Measurements from ENCODE around the gene INPP5B.
"Not testable (repeated sequence)": the region's sequence is repeated elsewhere in the genome, so short reads cannot be mapped to it uniquely, and the experiment has no call there.

INPP5B gene

DNA sequence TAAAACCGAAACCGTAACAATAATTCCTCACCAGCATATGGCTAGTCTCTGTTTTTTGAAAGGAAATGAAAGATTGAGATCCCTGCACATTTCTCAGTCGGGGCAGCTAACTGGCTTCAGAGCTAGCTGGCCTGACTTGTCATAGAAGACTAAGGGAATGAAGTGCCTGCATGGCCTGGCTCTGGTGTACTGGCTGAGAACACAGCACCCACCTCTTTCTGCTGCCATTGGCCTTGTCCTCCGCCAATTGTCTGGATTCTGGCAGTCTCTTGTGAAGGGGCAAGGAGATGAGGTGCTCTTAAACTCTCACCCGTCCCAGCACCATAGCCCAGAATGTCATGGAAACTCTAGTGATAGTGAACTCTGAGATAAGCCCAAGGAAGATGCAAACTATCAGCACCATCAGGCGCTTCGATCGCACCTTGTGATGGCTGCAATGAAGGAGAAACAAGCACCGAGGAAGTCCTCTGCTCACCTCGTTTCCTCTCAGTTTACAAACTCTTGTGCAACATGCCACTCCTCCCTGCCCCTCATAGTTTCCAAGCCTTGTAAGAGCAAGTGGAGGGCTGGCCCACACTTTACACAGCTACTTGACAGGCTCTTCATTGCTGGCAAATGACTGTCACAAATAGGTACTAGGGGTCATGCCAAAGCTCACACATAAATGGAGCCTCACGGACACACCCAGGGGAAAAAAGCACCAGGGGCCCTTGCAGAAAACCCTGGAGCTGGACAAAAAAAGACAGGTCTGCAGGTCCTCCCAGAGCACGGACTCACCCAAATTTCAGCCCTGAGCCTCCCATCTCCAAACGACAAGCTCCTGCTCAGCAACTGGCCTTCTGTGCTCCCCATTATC is 16.4 kb downstream of the INPP5B start:
- Histone ChIP-seq H3K4me3 (ENCODE audit: low read depth, low read length) (peak overlapping the region; percentile 91), H3K4me1 (ENCODE audit: control insufficient read depth, insufficient read depth, low read length) (no peaks in the 10 kb centered on the region), H3K27me3 (ENCODE audit: control insufficient read depth, insufficient read depth, low read length) (no peaks in the 10 kb centered on the region), H3K36me3 (ENCODE audit: control insufficient read depth, insufficient read depth, low read length) (no peaks in the 10 kb centered on the region; the same call in 1 of the 2 replicates), H3K9me3 (ENCODE audit: control insufficient read depth, insufficient read depth, low read length) (no peaks in the 10 kb centered on the region), H3K9ac (ENCODE audit: low read depth, low read length) (no peak overlapping the region), H3K27ac (ENCODE audit: low read depth, low read length) (no peak overlapping the region)

GRCh38 chr1:37926038-37926924 is 20.6 kb downstream of the INPP5B start:
- no peak overlapping the region for H3K27ac ChIP-seq (ENCODE audit: low read depth, low read length)
- H3K9me3 ChIP-seq (ENCODE audit: control insufficient read depth, insufficient read depth, low read length): no peaks in the 10 kb centered on the region
- H3K9ac ChIP-seq (ENCODE audit: low read depth, low read length): no peak overlapping the region
- no peaks in the 10 kb centered on the region for H3K36me3 ChIP-seq (ENCODE audit: control insufficient read depth, insufficient read depth, low read length)
- no peaks in the 10 kb centered on the region for H3K27me3 ChIP-seq (ENCODE audit: control insufficient read depth, insufficient read depth, low read length)
- H3K4me3 ChIP-seq (ENCODE audit: low read depth, low read length): no peak overlapping the region
- no peaks in the 10 kb centered on the region for H3K4me1 ChIP-seq (ENCODE audit: control insufficient read depth, insufficient read depth, low read length)

DNA sequence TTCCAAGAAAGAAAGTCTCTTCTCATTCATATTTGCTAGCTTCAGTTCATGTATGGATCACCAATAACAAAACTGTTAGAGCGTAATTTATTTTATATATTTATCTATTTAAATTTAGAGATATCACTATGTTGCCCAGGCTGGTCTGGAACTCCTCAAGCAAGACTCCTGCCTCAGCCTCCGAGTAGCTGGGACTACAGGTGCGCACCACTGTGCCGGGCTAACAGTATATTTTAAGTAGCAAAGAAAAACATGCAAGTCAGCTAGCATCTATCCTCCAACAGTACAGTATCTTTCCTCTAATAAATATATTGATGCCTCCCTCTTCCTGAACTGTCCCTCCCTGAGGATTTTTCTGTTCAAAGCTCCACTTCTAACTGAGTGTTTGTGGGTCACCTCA is 21.5 kb downstream of the INPP5B start:
- Histone ChIP-seq H3K9ac (ENCODE audit: low read depth, low read length) (no peak overlapping the region), H3K36me3 (ENCODE audit: control insufficient read depth, insufficient read depth, low read length) (no peaks in the 10 kb centered on the region)

GRCh38 chr1:37923551-37923889 is 23.3 kb downstream of the INPP5B start:
- Histone ChIP-seq H3K4me1 (ENCODE audit: control insufficient read depth, insufficient read depth, low read length) (no peaks in the 10 kb centered on the region), H3K27me3 (ENCODE audit: control insufficient read depth, insufficient read depth, low read length) (no peaks in the 10 kb centered on the region), H3K36me3 (ENCODE audit: control insufficient read depth, insufficient read depth, low read length) (no peaks in the 10 kb centered on the region), H3K9me3 (ENCODE audit: control insufficient read depth, insufficient read depth, low read length) (no peaks in the 10 kb centered on the region), H3K27ac (ENCODE audit: low read depth, low read length) (no peak overlapping the region), H3K4me3 (ENCODE audit: low read depth, low read length) (no peak overlapping the region), H3K9ac (ENCODE audit: low read depth, low read length) (no peak overlapping the region)

More for the DNA sequence above, 21.5 kb downstream of the INPP5B start:
- H3K4me3 ChIP-seq (ENCODE audit: low read depth, low read length): no peak overlapping the region
- no peaks in the 10 kb centered on the region for H3K27me3 ChIP-seq (ENCODE audit: control insufficient read depth, insufficient read depth, low read length)
- no peaks in the 10 kb centered on the region for H3K9me3 ChIP-seq (ENCODE audit: control insufficient read depth, insufficient read depth, low read length)
- no peaks in the 10 kb centered on the region for H3K4me1 ChIP-seq (ENCODE audit: control insufficient read depth, insufficient read depth, low read length)
- no peak overlapping the region for H3K27ac ChIP-seq (ENCODE audit: low read depth, low read length)

- H3K36me3 ChIP-seq (ENCODE audit: control insufficient read depth, insufficient read depth, low read length): no peaks in the 10 kb centered on the region
- no peak overlapping the region for H3K4me3 ChIP-seq (ENCODE audit: low read depth, low read length)
- no peak overlapping the region for H3K27ac ChIP-seq (ENCODE audit: low read depth, low read length)
- H3K27me3 ChIP-seq (ENCODE audit: control insufficient read depth, insufficient read depth, low read length): no peaks in the 10 kb centered on the region
- no peak overlapping the region for H3K9ac ChIP-seq (ENCODE audit: low read depth, low read length)
- H3K4me1 ChIP-seq (ENCODE audit: control insufficient read depth, insufficient read depth, low read length): no peaks in the 10 kb centered on the region
- no peaks in the 10 kb centered on the region for H3K9me3 ChIP-seq (ENCODE audit: control insufficient read depth, insufficient read depth, low read length)
Measured at GRCh38 chr1:37922767-37923550, 23.9 kb downstream of the INPP5B start.

DNA sequence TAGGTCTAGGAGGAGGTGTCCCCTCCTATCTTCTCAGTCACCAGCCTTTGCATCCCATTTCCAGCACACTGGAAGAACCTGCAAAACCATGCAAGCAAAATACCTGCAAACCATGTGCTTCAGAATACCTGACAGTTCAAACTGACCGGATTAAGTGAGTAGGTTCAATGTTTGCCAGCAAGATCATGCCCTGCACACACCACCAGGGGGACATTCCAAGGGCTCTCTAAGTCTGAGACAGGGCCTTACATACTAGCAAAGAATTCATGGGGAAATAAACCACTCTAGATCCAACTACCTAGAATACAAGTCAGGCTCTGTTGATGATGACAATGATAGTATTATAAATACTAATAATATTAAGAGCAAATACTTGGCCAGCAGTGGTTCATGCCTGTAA is 27.6 kb downstream of the INPP5B start:
- no peak overlapping the region for H3K27ac ChIP-seq (ENCODE audit: low read depth, low read length)
- no peaks in the 10 kb centered on the region for H3K4me1 ChIP-seq (ENCODE audit: control insufficient read depth, insufficient read depth, low read length)

GRCh38 chr1:37915476-37916093 is 31.3 kb downstream of the INPP5B start:
- no peak overlapping the region for H3K4me3 ChIP-seq (ENCODE audit: low read depth, low read length)
- no peak overlapping the region for H3K9ac ChIP-seq (ENCODE audit: low read depth, low read length)
- no peaks in the 10 kb centered on the region for H3K4me1 ChIP-seq (ENCODE audit: control insufficient read depth, insufficient read depth, low read length)
- H3K9me3 ChIP-seq (ENCODE audit: control insufficient read depth, insufficient read depth, low read length): no peaks in the 10 kb centered on the region; the same call in 1 of the 2 replicates
- H3K27me3 ChIP-seq (ENCODE audit: control insufficient read depth, insufficient read depth, low read length): no peaks in the 10 kb centered on the region
- no peaks in the 10 kb centered on the region for H3K36me3 ChIP-seq (ENCODE audit: control insufficient read depth, insufficient read depth, low read length)
- H3K27ac ChIP-seq (ENCODE audit: low read depth, low read length): no peak overlapping the region

More for the DNA sequence above, 27.6 kb downstream of the INPP5B start:
- H3K36me3 ChIP-seq (ENCODE audit: control insufficient read depth, insufficient read depth, low read length): no peaks in the 10 kb centered on the region
- H3K9me3 ChIP-seq (ENCODE audit: control insufficient read depth, insufficient read depth, low read length): no peaks in the 10 kb centered on the region
- no peak overlapping the region for H3K9ac ChIP-seq (ENCODE audit: low read depth, low read length)
- H3K4me3 ChIP-seq (ENCODE audit: low read depth, low read length): no peak overlapping the region
- H3K27me3 ChIP-seq (ENCODE audit: control insufficient read depth, insufficient read depth, low read length): no peaks in the 10 kb centered on the region

DNA sequence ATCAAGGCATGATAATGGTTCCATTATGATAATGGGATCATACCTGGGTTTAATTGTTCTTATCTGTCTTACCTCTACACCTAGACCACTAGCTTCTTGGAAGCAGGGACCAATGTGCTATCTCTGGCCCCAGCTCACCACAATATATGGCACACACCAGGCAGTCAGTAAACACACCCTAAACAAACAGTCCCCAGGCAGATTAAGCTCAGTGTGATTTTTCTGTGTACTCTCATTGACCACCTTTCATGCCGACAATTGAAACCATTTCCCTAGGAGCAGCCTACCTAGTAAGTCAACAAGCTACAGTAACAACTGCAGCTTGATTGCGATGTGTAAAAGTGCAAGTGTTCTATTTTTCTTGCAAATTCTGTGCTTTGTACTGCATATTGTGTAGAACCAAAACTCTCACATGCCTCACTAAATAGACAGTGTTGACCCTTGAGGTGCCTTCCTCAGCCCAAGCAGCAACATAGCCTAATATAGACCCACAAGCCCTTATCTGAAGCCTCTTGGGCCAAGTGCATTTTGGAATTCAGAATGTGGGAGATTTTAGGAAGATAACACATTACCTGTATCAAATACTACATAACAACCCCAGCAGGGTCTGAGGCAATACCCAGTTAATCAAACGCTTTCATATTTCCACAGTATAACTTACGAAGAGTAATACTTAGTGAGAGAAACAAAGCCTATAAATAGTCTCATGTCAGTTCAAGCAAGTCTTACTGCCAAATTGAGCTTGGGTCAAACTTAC is 32.0 kb downstream of the INPP5B start:
- Histone ChIP-seq H3K27me3 (ENCODE audit: control insufficient read depth, insufficient read depth, low read length) (no peaks in the 10 kb centered on the region), H3K9me3 (ENCODE audit: control insufficient read depth, insufficient read depth, low read length) (no peaks in the 10 kb centered on the region; the same call in 1 of the 2 replicates), H3K4me1 (ENCODE audit: control insufficient read depth, insufficient read depth, low read length) (no peaks in the 10 kb centered on the region), H3K4me3 (ENCODE audit: low read depth, low read length) (no peak overlapping the region), H3K36me3 (ENCODE audit: control insufficient read depth, insufficient read depth, low read length) (no peaks in the 10 kb centered on the region), H3K9ac (ENCODE audit: low read depth, low read length) (no peak overlapping the region), H3K27ac (ENCODE audit: low read depth, low read length) (no peak overlapping the region)

- H3K4me3 ChIP-seq (ENCODE audit: low read depth, low read length); H3K27me3 ChIP-seq (ENCODE audit: control insufficient read depth, insufficient read depth, low read length); H3K27ac ChIP-seq (ENCODE audit: low read depth, low read length); H3K4me1 ChIP-seq (ENCODE audit: control insufficient read depth, insufficient read depth, low read length); H3K36me3 ChIP-seq (ENCODE audit: control insufficient read depth, insufficient read depth, low read length); H3K9ac ChIP-seq (ENCODE audit: low read depth, low read length): not testable (repeated sequence)
- peaks cover 15% of the 10 kb centered on the region; the same call in 1 of the 2 replicates for H3K9me3 ChIP-seq (ENCODE audit: control insufficient read depth, insufficient read depth, low read length)
Measured at GRCh38 chr1:37911478-37911877, 35.4 kb downstream of the INPP5B start.

DNA sequence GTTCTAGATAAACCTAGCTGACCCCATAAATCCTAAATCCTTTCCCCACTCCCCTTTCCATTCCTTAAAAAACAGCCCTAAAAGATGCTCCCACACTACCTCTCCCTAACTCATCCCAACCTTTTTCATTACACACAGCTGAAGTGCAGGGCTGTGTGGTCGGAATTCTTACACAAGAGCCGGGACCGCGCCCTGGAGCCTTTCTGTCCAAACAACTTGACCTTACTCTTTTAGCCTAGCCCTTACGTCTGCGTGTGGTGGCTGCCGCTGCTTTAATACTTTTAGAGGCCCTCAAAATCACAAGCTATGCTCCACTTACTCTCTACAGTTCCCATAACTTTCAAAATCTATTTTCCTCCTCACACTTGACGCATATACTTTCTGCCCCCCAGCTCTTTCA is 36.0 kb downstream of the INPP5B start:
- H3K27ac ChIP-seq (ENCODE audit: low read depth, low read length); H3K27me3 ChIP-seq (ENCODE audit: control insufficient read depth, insufficient read depth, low read length); H3K36me3 ChIP-seq (ENCODE audit: control insufficient read depth, insufficient read depth, low read length); H3K4me3 ChIP-seq (ENCODE audit: low read depth, low read length); H3K4me1 ChIP-seq (ENCODE audit: control insufficient read depth, insufficient read depth, low read length); H3K9ac ChIP-seq (ENCODE audit: low read depth, low read length): not testable (repeated sequence)
- peaks cover 20% of the 10 kb centered on the region for H3K9me3 ChIP-seq (ENCODE audit: control insufficient read depth, insufficient read depth, low read length)
